Neuronal stem cell (in vitro differentiated cells): ENCODE data around the gene TAS2R20. TPM values are rescaled to one million over a fixed set of nuclear protein-coding genes. Genes with fewer than 3 reads are reported as not detected.
"Not testable (repeated sequence)": the region's sequence is repeated elsewhere in the genome, so short reads cannot be mapped to it uniquely, and the experiment has no call there.

Experiments
- DNase-seq: peaks from one replicate; pipeline ENCODE4 v3.0.0-alpha.2; 2013; ENCODE audit warnings: low spot score
- H2AFZ ChIP-seq: one replicate; pipeline ENCODE4 v1.6.1; 2013; ENCODE audit warnings: mild to moderate bottlenecking, low read length, inconsistent platforms
- H2AK5ac ChIP-seq: 2 replicates; pipeline ENCODE4 v1.6.1; 2013; ENCODE audit warnings: low read depth, mild to moderate bottlenecking, inconsistent platforms, low read length, moderate library complexity, mixed read lengths
- H2BK120ac ChIP-seq: 2 replicates; pipeline ENCODE4 v1.6.1; 2013; ENCODE audit warnings: low read depth, mild to moderate bottlenecking, inconsistent platforms, low read length, moderate library complexity, mixed read lengths
- H2BK12ac ChIP-seq: one replicate; pipeline ENCODE4 v1.6.1; 2013; ENCODE audit warnings: low read length, inconsistent platforms
- H2BK15ac ChIP-seq: 2 replicates; pipeline ENCODE4 v1.6.1; 2013; ENCODE audit warnings: mild to moderate bottlenecking, low read length, inconsistent platforms, mixed read lengths
- H2BK5ac ChIP-seq: one replicate; pipeline ENCODE4 v1.6.1; 2013; ENCODE audit warnings: inconsistent platforms, mild to moderate bottlenecking, low read length, moderate library complexity
- H3K14ac ChIP-seq: one replicate; pipeline ENCODE4 v1.6.1; 2013; ENCODE audit warnings: low read length, inconsistent platforms
- H3K18ac ChIP-seq: 2 replicates; pipeline ENCODE4 v1.6.1; 2013; ENCODE audit warnings: low read length, inconsistent platforms
- H3K23ac ChIP-seq: 2 replicates; pipeline ENCODE4 v1.6.1; 2013; ENCODE audit warnings: low read depth, mild to moderate bottlenecking, mixed read lengths, low read length, inconsistent platforms; ENCODE audit not compliant: poor library complexity
- H3K27ac ChIP-seq: replicated peaks from 3 replicates; pipeline ENCODE4 v1.5.1; 2013; ENCODE audit warnings: low read length, inconsistent platforms
- H3K27me3 ChIP-seq, 3 experiments: 2 replicates each; pipeline ENCODE4 v1.6.1; 2013; ENCODE audit warnings: low read length in 3 of 3, mild to moderate bottlenecking in 2 of 3, inconsistent platforms in 1 of 3, low read depth in 1 of 3, mixed read lengths in 1 of 3, moderate library complexity in 1 of 3; ENCODE audit not compliant: control insufficient read depth in 3 of 3, insufficient read depth in 3 of 3
- H3K36me3 ChIP-seq, 2 donors: replicated peaks in 1 of 2; 2 replicates each; pipeline ENCODE4 v1.6.1; 2013; ENCODE audit warnings: low read length in 2 of 2; ENCODE audit not compliant: control insufficient read depth in 2 of 2, insufficient read depth in 2 of 2
- H3K4ac ChIP-seq: 2 replicates; pipeline ENCODE4 v1.6.1; 2013; ENCODE audit warnings: inconsistent platforms, mild to moderate bottlenecking, low read length, moderate library complexity
- H3K4me1 ChIP-seq, 2 donors: 1 replicate in 1 of 2; 2 replicates in 1 of 2; pipeline ENCODE4 v1.6.1; 2013; ENCODE audit warnings: low read length in 2 of 2, low read depth in 1 of 2; ENCODE audit not compliant: control insufficient read depth in 2 of 2, insufficient read depth in 1 of 2
- H3K4me2 ChIP-seq: one replicate; pipeline ENCODE4 v1.6.1; 2013; ENCODE audit warnings: mild to moderate bottlenecking, low read length, inconsistent platforms; ENCODE audit not compliant: insufficient read depth, poor library complexity, severe bottlenecking
- H3K4me3 ChIP-seq, 2 donors: 2 replicates each; pipeline ENCODE4 v1.5.1; 2013; ENCODE audit warnings: low read length in 2 of 2, mild to moderate bottlenecking in 2 of 2, inconsistent platforms in 1 of 2, moderate library complexity in 1 of 2
- H3K79me1 ChIP-seq: one replicate; pipeline ENCODE4 v1.6.1; 2013; ENCODE audit warnings: low read depth, mild to moderate bottlenecking, inconsistent platforms, low read length, moderate library complexity
- H3K9ac ChIP-seq: one replicate; pipeline ENCODE4 v1.6.1; 2013; ENCODE audit warnings: mild to moderate bottlenecking, low read depth, low read length, inconsistent platforms; ENCODE audit not compliant: poor library complexity
- H3K9me3 ChIP-seq, 2 donors: replicated peaks in 1 of 2; 2 replicates each; pipeline versions ENCODE3 to v1.6.1; 2013; ENCODE audit warnings: low read length in 2 of 2, mild to moderate bottlenecking in 2 of 2, inconsistent platforms in 1 of 2, low read depth in 1 of 2, mixed read lengths in 1 of 2, moderate library complexity in 1 of 2; ENCODE audit not compliant: control insufficient read depth in 2 of 2, insufficient read depth in 1 of 2
- H4K8ac ChIP-seq: one replicate; pipeline ENCODE4 v1.6.1; 2013; ENCODE audit warnings: low read depth, mild to moderate bottlenecking, inconsistent platforms, low read length, moderate library complexity
- H4K91ac ChIP-seq: one replicate; pipeline ENCODE4 v1.6.1; 2013; ENCODE audit warnings: low read length, low read depth, mild to moderate bottlenecking, inconsistent platforms; ENCODE audit not compliant: poor library complexity
- WGBS, 2 donors: extraction: QIAGEN DNeasy Blood & Tissue Kit; methylation state at CpG; one replicate each; pipeline ENCODE4 v1.1.7; 2013; ENCODE audit warnings: missing lambda C conversion rate in 2 of 2, mixed read lengths in 1 of 2; ENCODE audit not compliant: insufficient read length in 2 of 2, insufficient replicate concordance in 1 of 2; ENCODE audit errors: extremely low coverage in 2 of 2; 5-methylcytosine and 5-hydroxymethylcytosine counted together
- polyA plus RNA-seq, 2 experiments: library from polyadenylated mRNA; stranded (reverse); fragments of 200-250 nt; gene quantifications; one replicate each; pipeline ENCODE4 v1.2.3, GENCODE V29; 2013

TAS2R20 gene, protein sequence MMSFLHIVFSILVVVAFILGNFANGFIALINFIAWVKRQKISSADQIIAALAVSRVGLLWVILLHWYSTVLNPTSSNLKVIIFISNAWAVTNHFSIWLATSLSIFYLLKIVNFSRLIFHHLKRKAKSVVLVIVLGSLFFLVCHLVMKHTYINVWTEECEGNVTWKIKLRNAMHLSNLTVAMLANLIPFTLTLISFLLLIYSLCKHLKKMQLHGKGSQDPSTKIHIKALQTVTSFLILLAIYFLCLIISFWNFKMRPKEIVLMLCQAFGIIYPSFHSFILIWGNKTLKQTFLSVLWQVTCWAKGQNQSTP
- polyA plus RNA-seq (2013, experiment 1 of 2), result 0.17 TPM
- 0.24 TPM for polyA plus RNA-seq (2013, experiment 2 of 2)

DNA sequence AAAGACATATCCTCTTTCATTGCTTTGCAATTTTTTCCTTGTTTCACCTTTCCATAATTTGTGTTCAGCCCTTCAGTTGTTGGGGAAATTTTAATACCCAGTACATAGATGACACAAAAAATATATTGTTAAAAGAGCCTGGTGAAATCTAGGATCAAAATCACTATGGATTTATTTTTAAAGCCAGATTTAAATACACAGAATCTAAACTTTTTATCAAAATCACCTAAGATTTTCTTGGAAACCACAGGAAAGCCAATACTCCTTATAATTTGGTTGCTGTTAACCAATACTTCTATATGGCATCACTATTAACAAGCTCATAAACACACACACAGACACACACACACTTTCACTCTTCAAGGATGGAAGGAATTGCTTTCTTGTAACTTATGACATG is at the start of gene TAS2R20:
Gene TAS2R20, minus strand, starts transcription at position 101 of the 400 bp plus-strand sequence. CDS start 429 bp downstream, outside the sequence.
- H2AFZ ChIP-seq, result no peak within 1 kb of the TSS
- H3K14ac ChIP-seq, result no peak within 1 kb of the TSS
- peaks cover 0 to 17% of the 10 kb centered on the region in 2 donors for H3K9me3 ChIP-seq
- H2BK5ac ChIP-seq, result no peak within 1 kb of the TSS
- H3K9ac ChIP-seq, result no peak within 1 kb of the TSS
- no peak within 1 kb of the TSS for H3K4me3 ChIP-seq
- no peak within 1 kb of the TSS for H4K91ac ChIP-seq
- H4K8ac ChIP-seq, result no peak within 1 kb of the TSS
- no peaks in the 10 kb centered on the region for H3K27me3 ChIP-seq
- peaks cover 5 to 25% of the 10 kb centered on the region in 2 donors for H3K36me3 ChIP-seq
- no peak within 1 kb of the TSS for H3K18ac ChIP-seq
- no peak within 1 kb of the TSS for H2BK120ac ChIP-seq
- no peak within 1 kb of the TSS for H3K4me2 ChIP-seq
- H3K79me1 ChIP-seq, result no peaks in the 10 kb centered on the region
- no peak within 1 kb of the TSS for H2BK12ac ChIP-seq
- H3K27ac ChIP-seq, result no peak within 1 kb of the TSS
- no peak for DNase-seq
- H3K23ac ChIP-seq, result no peak within 1 kb of the TSS
- H3K4ac ChIP-seq, result no peak within 1 kb of the TSS
- H2AK5ac ChIP-seq, result no peak within 1 kb of the TSS
- H3K4me1 ChIP-seq, result peaks cover 0 to 2% of the 10 kb centered on the region in 2 donors
- H2BK15ac ChIP-seq, result no peak within 1 kb of the TSS

DNA sequence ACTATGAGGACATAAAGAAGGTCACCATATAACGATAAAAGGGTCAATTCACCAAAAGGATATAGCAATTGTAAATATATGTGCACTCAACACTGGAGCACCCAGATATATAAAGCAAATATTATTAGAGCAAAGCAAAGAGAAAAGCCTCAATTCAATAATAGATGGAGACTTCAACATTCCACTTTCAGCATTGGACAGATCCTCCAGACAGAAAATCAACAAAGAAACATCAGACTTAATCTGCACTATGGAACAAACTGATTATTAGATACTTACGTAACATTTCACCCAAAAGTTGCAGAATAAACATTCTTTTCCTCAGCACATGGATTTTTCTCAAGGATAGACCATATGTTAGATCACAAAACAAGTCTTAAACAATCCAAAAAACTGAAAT is 43.3 kb upstream of the TAS2R20 start:
- H3K4me2 ChIP-seq, H3K23ac ChIP-seq, H3K4ac ChIP-seq, H3K4me3 ChIP-seq, H2BK15ac ChIP-seq, H3K79me1 ChIP-seq, H3K14ac ChIP-seq, H4K8ac ChIP-seq, H3K4me1 ChIP-seq, H2BK12ac ChIP-seq, H2AFZ ChIP-seq, H3K27me3 ChIP-seq, DNase-seq, H2BK5ac ChIP-seq, H3K9ac ChIP-seq, H3K27ac ChIP-seq, H3K18ac ChIP-seq, H2AK5ac ChIP-seq, H4K91ac ChIP-seq, H2BK120ac ChIP-seq: not testable (repeated sequence)
- Histone ChIP-seq H3K36me3 (peaks cover 2 to 33% of the 10 kb centered on the region in 2 donors), H3K9me3 (peaks cover 0 to 11% of the 10 kb centered on the region in 2 donors)
- no CpG with 5 or more reads among the region's 2 CpGs for WGBS, 2 donors

DNA sequence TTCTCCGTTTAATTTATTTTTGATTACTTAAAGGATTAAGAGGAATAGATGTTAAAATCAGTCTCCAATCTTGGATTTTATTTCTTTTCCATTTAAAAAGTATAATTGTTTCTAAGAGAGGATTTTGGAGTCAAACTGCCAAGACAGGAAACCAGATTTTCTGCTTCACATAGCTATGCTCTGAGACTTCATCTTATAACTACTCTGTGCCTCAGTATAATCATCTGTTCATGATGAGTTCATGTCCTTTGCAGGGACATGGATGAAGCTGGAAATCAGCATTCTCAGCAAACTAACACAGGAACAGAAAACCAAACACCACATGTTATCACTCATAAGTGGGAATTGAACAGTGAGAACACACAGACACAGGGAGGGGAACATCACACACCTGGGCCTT is 42.1 kb upstream of the TAS2R20 start:
- WGBS, 2 donors, result no CpG with 5 or more reads among the region's 1 CpG
- H3K79me1 ChIP-seq, result no peaks in the 10 kb centered on the region
- H2AK5ac ChIP-seq, result no peak overlapping the region
- no peak overlapping the region for H3K18ac ChIP-seq
- no peak overlapping the region for H2BK5ac ChIP-seq
- no peak overlapping the region for H3K14ac ChIP-seq
- H2BK15ac ChIP-seq, result no peak overlapping the region
- H3K4ac ChIP-seq, result no peak overlapping the region
- no peak overlapping the region for H3K27ac ChIP-seq
- no peaks in the 10 kb centered on the region for H3K27me3 ChIP-seq
- no peak overlapping the region for H3K4me2 ChIP-seq
- no peak overlapping the region for H2AFZ ChIP-seq
- no peak overlapping the region for H3K23ac ChIP-seq
- H3K9ac ChIP-seq, result no peak overlapping the region
- no peak for DNase-seq
- no peak overlapping the region for H4K8ac ChIP-seq
- no peak overlapping the region for H2BK120ac ChIP-seq
- no peak overlapping the region for H2BK12ac ChIP-seq
- H3K4me1 ChIP-seq, result no peaks in the 10 kb centered on the region
- H3K36me3 ChIP-seq, result peaks cover 2 to 27% of the 10 kb centered on the region in 2 donors
- H3K4me3 ChIP-seq, result no peak overlapping the region
- H3K9me3 ChIP-seq, result peaks cover 0 to 14% of the 10 kb centered on the region in 2 donors
- no peak overlapping the region for H4K91ac ChIP-seq

DNA sequence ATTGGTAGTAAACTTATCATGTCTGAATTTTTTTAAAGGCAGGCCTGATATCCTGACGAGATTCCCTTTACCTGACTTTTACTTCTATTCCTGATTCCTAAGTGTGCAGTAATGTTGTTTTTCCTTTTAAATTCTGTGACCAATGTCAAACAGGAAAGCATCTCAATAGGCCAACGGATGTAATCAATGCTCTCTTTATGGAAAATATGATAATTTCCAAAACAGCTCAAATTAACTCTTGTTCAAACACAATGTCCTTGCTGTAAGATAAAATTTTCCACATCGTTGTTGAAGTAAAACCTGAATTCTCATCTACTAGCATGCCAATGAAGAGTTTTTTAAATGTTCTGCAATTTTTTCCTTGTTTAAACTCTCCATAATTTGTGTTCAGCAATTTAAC is 41.1 kb upstream of the TAS2R20 start:
- Histone ChIP-seq H2BK120ac (no peak overlapping the region), H4K91ac (no peak overlapping the region), H2BK5ac (no peak overlapping the region), H3K79me1 (no peaks in the 10 kb centered on the region), H3K4ac (no peak overlapping the region), H2AK5ac (no peak overlapping the region), H2BK12ac (no peak overlapping the region), H3K4me2 (no peak overlapping the region), H3K27me3 (no peaks in the 10 kb centered on the region), H3K4me3 (no peak overlapping the region), H3K23ac (no peak overlapping the region), H3K18ac (no peak overlapping the region), H3K9me3 (peaks cover 0 to 11% of the 10 kb centered on the region in 2 donors), H2AFZ (no peak overlapping the region), H3K14ac (no peak overlapping the region), H3K4me1 (no peaks in the 10 kb centered on the region), H2BK15ac (no peak overlapping the region), H3K27ac (no peak overlapping the region), H4K8ac (no peak overlapping the region), H3K36me3 (peaks cover 2 to 17% of the 10 kb centered on the region in 2 donors), H3K9ac (no peak overlapping the region)
- no peak for DNase-seq
- no CpG with 5 or more reads among the region's 3 CpGs for WGBS, 2 donors
